Activated CD8-positive, alpha-beta memory T cell treated with anti-CD3 and anti-CD28 coated beads, Interleukin-2, amount 50 U/mL, for 48 hours (primary cell): Measurements from ENCODE around the gene OTOG.
A peak's percentile ranks its signal among the peaks of the same experiment; 100 is the strongest.

ENCODE experiments used
- DNase-seq: peaks from one replicate; pipeline ENCODE4 v3.0.0-alpha.2; 2020

The OTOG gene

GRCh38 chr11:17591293-17591692, 44.2 kb downstream of the OTOG start:
- no peak for DNase-seq

GRCh38 chr11:17593466-17594245, 46.6 kb downstream of the OTOG start:
- DNase-seq = peak; percentile 23

- no peak for DNase-seq
Measured at GRCh38 chr11:17594686-17595192, 47.7 kb downstream of the OTOG start.

DNA sequence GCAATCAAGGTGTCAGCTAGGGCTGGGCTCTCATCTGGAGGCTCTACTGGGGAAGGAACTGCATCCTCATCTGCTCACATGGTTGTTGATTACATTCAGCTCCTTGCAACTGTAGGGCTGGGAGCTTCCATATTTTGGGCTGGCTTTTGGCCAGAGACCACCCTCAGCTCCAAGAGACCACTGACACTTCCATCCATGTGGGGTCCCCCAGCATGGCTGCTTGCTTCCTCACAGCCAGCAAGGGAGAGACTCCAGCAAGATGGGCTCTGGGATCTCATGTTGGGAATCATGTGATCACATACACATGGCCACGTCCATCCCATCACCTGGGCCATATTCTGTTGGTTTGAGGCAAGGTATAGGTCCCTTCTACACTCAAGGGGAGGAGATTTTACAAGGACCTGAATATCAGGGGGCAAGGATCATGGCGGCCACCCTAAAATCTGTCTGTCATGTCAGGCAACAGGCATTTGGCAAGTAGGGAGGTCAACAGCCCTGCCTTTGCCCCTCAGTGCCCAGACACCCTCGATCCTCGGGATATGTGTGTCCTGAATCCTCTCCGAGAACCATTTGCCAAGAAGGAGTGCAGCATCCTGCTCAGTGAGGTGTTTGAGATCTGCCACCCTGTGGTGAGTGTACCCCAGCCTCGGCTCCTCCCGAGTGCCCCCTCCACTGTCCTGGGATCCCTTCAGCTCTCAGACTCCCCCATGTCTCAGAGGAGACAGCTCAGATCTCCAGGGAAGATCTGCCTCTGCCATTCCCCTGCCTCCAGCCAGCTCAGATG, 48.7 kb downstream of the OTOG start:
- peak; percentile 37 for DNase-seq

- DNase-seq = peak; percentile 26
Measured at GRCh38 chr11:17596310-17596669, 49.2 kb downstream of the OTOG start.

DNA sequence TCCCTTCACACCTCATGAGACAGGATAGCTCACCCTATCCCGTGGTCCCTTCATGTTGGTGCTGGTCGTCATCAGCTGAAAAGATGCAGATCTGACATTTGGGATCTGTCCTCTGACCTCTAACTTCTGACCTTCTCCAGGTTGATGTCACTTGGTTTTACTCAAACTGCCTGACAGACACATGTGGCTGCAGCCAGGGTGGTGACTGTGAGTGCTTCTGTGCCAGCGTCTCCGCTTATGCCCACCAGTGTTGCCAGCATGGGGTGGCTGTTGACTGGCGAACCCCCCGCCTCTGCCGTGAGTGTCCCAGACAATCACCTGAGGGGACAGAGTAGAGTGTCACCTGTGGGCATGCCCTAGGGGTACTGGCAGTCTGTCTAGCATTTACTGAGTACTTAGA, 49.7 kb downstream of the OTOG start:
- DNase-seq = peak; percentile 32

GRCh38 chr11:17597770-17598169, 50.7 kb downstream of the OTOG start:
- no peak for DNase-seq

DNA sequence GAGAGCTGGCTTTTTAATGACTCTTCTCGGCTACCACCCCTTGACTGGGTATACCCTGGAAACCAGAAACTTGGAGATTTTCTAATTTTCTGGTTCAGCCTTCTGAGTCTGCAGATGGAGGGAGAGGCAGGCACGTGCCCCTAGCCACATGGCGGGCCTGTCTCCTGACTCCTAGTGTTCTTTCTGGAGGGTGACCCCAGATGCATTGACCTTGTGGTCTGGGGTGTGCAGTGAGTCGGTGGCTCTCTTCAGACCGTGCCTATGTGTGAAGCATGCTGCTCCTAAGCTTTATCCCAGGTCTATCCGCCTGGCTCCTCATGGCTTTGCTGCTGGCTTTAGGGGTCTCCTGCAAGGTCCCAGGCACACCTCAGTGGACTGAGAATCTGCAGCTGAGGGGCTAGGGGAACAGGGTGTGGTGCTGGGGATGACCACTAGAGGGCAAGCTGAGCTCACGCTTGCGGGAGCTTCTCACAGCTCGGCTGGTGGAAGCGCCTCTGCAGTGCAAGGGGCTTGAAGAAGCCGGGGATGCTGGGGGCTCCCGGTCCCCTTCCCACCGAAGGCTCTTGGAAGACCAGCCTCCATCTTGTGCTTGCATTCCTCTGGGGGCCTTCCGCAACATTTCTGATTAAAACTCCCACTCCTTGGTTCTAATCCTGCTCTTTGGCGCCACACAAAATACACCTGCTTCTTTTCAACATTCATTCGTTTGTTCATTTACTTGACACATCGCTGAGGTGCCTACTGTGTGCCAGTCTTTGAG, 51.8 kb downstream of the OTOG start:
- DNase-seq = peak; percentile 91

- DNase-seq = peak; percentile 44
Measured at GRCh38 chr11:17599460-17599925, 52.4 kb downstream of the OTOG start.

DNA sequence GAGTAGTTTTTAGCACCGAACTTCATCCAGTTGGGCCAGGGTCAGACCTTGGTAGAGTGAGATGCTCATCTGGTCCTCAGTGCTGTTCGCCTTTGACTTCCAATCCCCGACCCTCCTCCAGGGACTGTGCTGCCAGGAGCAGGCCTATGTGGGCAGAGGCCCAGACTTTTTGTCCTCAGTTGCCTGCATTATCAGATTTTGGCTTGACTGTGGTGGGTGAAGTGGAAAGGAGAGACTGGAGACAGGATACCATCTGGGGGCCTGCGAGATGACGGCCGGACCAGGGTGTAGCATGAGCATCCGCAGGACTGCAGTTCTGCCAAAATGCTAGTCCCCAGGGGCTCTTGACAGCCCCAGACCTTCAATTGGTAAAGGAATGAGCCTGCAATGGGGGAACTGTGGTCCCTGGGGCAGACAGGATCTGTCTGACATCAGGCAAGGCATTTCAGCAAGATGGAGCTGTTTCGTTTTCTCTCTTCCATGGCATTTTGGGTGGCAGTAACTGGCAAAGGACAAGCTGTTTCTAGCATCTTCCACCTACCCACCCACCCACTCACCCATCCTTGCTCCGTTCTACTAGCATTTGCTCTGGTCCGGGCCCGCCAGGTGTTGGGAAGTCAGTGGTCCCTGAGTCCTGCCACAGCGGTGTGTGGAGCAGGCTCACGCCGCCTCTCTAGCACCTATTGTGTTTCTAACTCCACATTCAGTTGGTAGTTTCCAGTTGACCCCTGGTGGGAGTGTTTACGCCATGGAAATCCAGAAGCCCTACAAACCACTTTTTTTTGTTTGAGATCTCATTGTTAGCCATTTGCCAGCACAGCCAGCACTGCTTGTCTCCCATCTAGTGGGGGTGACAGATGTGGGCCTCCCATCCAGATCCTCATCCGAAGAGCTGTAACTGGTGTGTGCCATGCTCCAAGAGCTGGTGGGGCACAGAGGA, 53.5 kb downstream of the OTOG start:
- no peak for DNase-seq

GRCh38 chr11:17601256-17601671, 54.2 kb downstream of the OTOG start:
- no peak for DNase-seq

DNA sequence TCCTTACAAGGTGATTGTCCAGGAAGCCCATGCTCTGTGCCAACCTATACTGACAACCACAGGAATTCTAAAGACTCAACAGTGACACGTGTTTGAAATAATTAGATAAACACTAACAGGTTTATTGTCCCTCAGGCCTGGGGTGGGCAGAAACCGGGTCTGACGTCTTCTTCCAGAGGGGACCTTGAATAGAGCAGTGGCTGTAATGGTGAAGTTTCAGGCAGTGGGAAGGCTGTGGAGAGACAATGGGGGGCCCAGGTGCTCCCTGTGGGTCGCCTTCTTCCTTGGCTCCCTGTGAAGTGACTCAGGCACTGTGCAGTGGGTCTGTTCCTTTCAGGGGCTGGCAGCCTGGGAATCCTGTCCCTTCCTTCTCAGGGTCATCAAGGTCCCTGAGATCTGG, 54.6 kb downstream of the OTOG start:
- DNase-seq = no peak

DNA sequence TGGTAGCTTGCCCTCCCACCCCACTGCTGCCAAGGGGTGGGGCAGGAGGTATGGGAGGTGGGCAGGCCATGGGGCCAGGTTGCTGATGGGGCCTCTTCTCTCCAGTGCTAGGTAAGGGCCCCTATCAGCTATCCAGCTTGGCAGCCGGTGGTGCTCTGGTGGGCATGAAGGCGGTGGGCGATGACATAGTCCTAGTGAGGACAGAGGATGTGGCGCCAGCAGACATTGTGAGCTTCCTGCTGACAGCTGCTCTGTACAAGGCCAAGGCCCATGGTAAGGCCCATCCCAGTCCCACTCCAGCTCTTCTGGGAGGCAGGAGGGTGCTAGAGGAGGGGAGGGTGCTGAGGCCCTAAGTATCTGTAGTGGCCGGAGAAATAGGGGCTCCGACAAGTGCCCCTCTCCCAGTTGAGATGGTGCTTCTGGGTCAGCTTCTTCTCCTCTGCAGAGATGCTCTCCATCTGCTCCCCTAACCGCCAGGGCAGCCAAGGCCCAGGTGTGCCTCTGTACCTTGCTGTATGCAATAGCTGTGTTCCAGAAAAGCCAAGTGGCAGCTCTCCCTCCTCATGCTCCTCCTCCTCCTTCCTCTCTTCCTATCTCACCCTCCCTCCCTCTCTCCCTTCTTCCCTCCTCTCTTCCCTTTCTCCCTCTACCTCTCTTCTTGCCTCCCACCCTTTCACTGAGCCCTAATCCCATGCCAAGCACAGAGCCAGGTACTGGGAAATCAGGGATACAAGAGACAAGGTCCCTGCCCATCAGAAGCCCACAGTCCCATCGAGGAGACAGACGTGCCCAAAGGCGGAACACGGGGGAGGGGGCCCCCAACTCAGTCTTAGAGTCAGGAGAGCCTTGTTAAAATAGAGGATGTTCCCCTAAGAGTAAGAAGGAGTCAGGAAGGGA, 55.3 kb downstream of the OTOG start:
- no peak for DNase-seq

GRCh38 chr11:17603056-17603825, 56.2 kb downstream of the OTOG start:
- DNase-seq = no peak

DNA sequence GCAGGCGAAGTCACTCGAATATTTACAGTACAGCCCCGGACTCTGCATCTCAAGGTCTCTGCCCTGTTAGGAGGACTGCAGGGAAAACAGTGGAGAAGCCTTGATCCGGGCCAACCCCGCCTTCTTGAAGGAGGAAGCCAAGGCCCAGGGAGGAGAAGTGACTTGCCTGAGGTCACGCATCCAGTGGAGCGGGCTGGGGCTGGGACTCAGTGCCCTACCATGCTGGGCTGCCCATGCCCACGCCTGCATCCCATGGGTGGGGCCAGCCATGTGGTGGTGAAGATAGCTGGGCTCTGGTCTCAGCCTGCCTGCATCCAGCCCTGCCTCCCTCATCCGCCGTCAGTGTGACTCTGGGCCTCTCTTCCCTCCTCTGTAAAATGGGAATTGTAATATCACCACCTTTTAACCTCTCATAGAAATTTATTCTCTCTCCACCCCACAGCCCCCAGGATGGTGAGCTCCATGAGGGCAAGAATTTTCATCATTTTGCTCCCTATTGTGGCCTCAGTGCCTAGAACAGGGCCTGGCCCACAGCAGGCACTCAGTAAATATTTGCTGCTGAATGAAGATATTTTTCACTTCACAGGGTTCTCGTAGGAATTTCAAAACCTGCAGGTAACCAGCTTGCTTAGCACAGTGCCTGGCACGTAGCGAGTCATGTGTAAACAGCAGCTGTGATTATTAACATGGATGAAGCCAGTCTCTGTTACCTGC, 57.3 kb downstream of the OTOG start:
- DNase-seq = no peak

DNA sequence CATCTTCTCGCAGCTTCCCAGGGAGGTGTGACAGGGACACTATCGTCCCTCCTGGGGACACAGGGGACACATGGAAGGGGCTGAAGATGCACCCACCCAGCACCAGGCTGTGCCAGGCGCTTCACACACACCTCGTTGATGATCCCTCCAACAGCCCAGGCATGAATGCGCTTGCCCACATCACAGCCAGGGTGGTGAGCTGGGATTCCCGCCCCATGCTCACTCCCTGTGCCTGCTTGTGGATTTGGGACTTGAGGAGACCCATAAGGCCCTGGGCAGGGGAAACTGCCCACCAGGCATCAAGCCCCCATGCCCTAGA, 57.8 kb downstream of the OTOG start:
- no peak for DNase-seq

DNA sequence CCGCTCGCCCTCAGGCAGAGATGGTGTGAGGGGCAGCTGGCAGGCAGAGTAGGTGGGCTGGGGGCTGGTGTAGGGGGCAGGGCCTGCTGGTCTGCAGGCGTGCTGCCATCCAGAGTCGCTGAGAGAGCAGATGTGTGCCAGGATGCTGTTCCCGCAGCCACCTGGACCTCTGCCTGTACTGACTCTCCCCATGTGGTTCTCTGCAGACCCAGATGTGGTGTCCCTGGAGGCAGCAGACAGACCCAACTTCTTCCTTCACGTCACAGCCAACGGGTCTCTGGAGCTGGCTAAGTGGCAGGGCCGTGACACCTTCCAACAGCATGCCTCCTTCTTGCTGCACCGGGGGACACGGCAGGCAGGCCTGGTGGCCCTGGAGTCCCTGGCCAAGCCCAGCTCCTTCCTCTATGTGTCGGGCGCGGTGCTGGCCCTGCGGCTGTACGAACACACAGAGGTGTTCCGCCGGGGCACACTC, 58.6 kb downstream of the OTOG start:
- no peak for DNase-seq

GRCh38 chr11:17606233-17607082, 59.4 kb downstream of the OTOG start:
- DNase-seq = no peak

- no peak for DNase-seq
Measured at GRCh38 chr11:17607083-17607429, 60.0 kb downstream of the OTOG start.
